GM23338 (cell line): Measurements from ENCODE around the gene MRAS. TPM values are rescaled to one million over a fixed set of nuclear protein-coding genes. Genes with fewer than 3 reads are reported as not detected.

Experiments
- ATAC-seq: fragments of 200-7000 bp; cut with Tn5 transposase; 3 replicates; pipeline ENCODE4 v1.9.1; 2020
- DNase-seq: peaks from one replicate; pipeline ENCODE4 v3.0.0-alpha.2; 2015; ENCODE audit warnings: low spot score
- H2AFZ ChIP-seq: fragments of 200-600 bp; sonication (generic); 2 replicates; pipeline ENCODE4 v1.8.0; 2016; ENCODE audit warnings: antibody characterized with exemption, mild to moderate bottlenecking, moderate library complexity
- H3F3A ChIP-seq: fragments of 200-600 bp; sonication (generic); replicated peaks from 2 replicates; pipeline ENCODE4 v1.8.0; 2017; ENCODE audit warnings: antibody characterized with exemption, mixed run types, low read depth
- H3K27ac ChIP-seq: fragments of 200-600 bp; sonication (generic); 2 replicates; pipeline ENCODE4 v1.6.1; 2016; ENCODE audit warnings: low read depth
- H3K27me3 ChIP-seq: fragments of 200-600 bp; sonication (generic); 2 replicates; pipeline ENCODE4 v1.8.0; 2016; ENCODE audit warnings: mild to moderate bottlenecking, mixed run types, moderate library complexity; ENCODE audit not compliant: insufficient read depth
- H3K36me3 ChIP-seq: fragments of 200-600 bp; sonication (generic); 2 replicates; pipeline ENCODE4 v1.8.0; 2016; ENCODE audit warnings: mild to moderate bottlenecking; ENCODE audit not compliant: insufficient read depth
- H3K4me1 ChIP-seq: fragments of 200-600 bp; sonication (generic); 2 replicates; pipeline ENCODE4 v1.8.0; 2016; ENCODE audit warnings: mild to moderate bottlenecking, moderate library complexity; ENCODE audit not compliant: insufficient read depth
- H3K4me2 ChIP-seq: fragments of 200-600 bp; sonication (generic); 2 replicates; pipeline ENCODE4 v1.7.1; 2017; ENCODE audit warnings: mixed run types
- H3K4me3 ChIP-seq: fragments of 200-600 bp; sonication (generic); 2 replicates; pipeline ENCODE4 v1.6.1; 2016; ENCODE audit warnings: mixed run types
- H3K79me2 ChIP-seq: fragments of 200-600 bp; sonication (generic); replicated peaks from 2 replicates; pipeline ENCODE4 v1.8.0; 2017; ENCODE audit warnings: mild to moderate bottlenecking; ENCODE audit not compliant: insufficient read depth
- H3K9me2 ChIP-seq: fragments of 200-600 bp; sonication (generic); 2 replicates; pipeline ENCODE4 v1.8.0; 2017; ENCODE audit not compliant: insufficient read depth
- H4K20me1 ChIP-seq: fragments of 200-600 bp; sonication (generic); replicated peaks from 2 replicates; pipeline ENCODE4 v1.8.0; 2017; ENCODE audit warnings: mild to moderate bottlenecking; ENCODE audit not compliant: insufficient read depth
- H3K27ac Mint-ChIP-seq: 2 replicates; pipeline ENCODE4 v1.8.0; 2020; ENCODE audit warnings: inconsistent platforms, mild to moderate bottlenecking, moderate library complexity, mixed read lengths
- H3K27me3 Mint-ChIP-seq: 3 replicates; pipeline ENCODE4 v1.8.0; 2022; ENCODE audit warnings: low read depth, mild to moderate bottlenecking, moderate library complexity, mixed read lengths, inconsistent platforms; ENCODE audit not compliant: insufficient read depth, poor library complexity
- H3K36me3 Mint-ChIP-seq: 3 replicates; pipeline ENCODE4 v1.8.0; 2021; ENCODE audit warnings: low read depth, mild to moderate bottlenecking, inconsistent platforms, moderate library complexity, mixed read lengths
- H3K4me1 Mint-ChIP-seq: 3 replicates; pipeline ENCODE4 v1.8.0; 2020; ENCODE audit warnings: mild to moderate bottlenecking, inconsistent platforms, mixed read lengths
- H3K4me3 Mint-ChIP-seq: 3 replicates; pipeline ENCODE4 v1.8.0; 2021; ENCODE audit warnings: moderate library complexity, mild to moderate bottlenecking, inconsistent platforms, mixed read lengths
- H3K9me3 Mint-ChIP-seq: 3 replicates; pipeline ENCODE4 v1.8.0; 2020; ENCODE audit warnings: moderate library complexity, mild to moderate bottlenecking, inconsistent platforms, mixed read lengths
- CREB1 ChIP-seq: fragments of 250-450 bp; sonication (Bioruptor Pico); IDR thresholded peaks from 2 replicates; pipeline ENCODE4 v1.5.0; 2020; ENCODE audit warnings: low read depth, mild to moderate bottlenecking, moderate library complexity
- CTCF ChIP-seq, 2 experiments: fragments of 200-600 bp in 1 of 2; sonication (generic) in 1 of 2; conservative IDR thresholded peaks; 2 replicates each; pipeline versions ENCODE4 v1.5.1 to v1.6.1; 2016 to 2017; ENCODE audit warnings: antibody characterized with exemption in 2 of 2, low read depth in 2 of 2, mild to moderate bottlenecking in 2 of 2, moderate library complexity in 1 of 2
- ETS1 ChIP-seq: IDR thresholded peaks from 2 replicates; pipeline ENCODE4 v1.6.1; 2016; ENCODE audit warnings: antibody characterized with exemption
- EZH2 ChIP-seq: fragments of 200-600 bp; sonication (generic); IDR thresholded peaks from one replicate; pipeline ENCODE4 v1.8.0; 2017; ENCODE audit warnings: antibody characterized with exemption, mild to moderate bottlenecking, low read depth; ENCODE audit not compliant: unreplicated experiment
- EZH2phosphoT487 ChIP-seq: fragments of 200-600 bp; sonication (generic); IDR thresholded peaks from one replicate; pipeline ENCODE4 v1.8.1; 2018; ENCODE audit warnings: antibody characterized with exemption; ENCODE audit not compliant: unreplicated experiment
- JUNB ChIP-seq: IDR thresholded peaks from one replicate; pipeline ENCODE4 v1.6.1; 2016; ENCODE audit warnings: antibody characterized with exemption; ENCODE audit not compliant: unreplicated experiment
- NANOG ChIP-seq: IDR thresholded peaks from 2 replicates; pipeline ENCODE4 v1.6.1; 2016; ENCODE audit warnings: antibody characterized with exemption, borderline replicate concordance
- POLR2AphosphoS5 ChIP-seq: IDR thresholded peaks from 2 replicates; pipeline ENCODE4 v1.6.1; 2016; ENCODE audit warnings: antibody characterized with exemption, low read depth
- REST ChIP-seq: IDR thresholded peaks from one replicate; pipeline ENCODE4 v1.6.1; 2018; ENCODE audit warnings: antibody characterized with exemption; ENCODE audit not compliant: unreplicated experiment
- STAT1 ChIP-seq: IDR thresholded peaks from one replicate; pipeline ENCODE4 v1.6.1; 2016; ENCODE audit warnings: antibody characterized with exemption; ENCODE audit not compliant: unreplicated experiment
- ZNF114 ChIP-seq: fragments of 250-450 bp; sonication (Bioruptor Pico); IDR thresholded peaks from 2 replicates; pipeline ENCODE4 v1.5.0; 2020; ENCODE audit warnings: mild to moderate bottlenecking, moderate library complexity
- ZNF331 ChIP-seq: fragments of 250-450 bp; sonication (Bioruptor Pico); IDR thresholded peaks from 2 replicates; pipeline ENCODE4 v1.5.0; 2020; ENCODE audit warnings: low read depth, mild to moderate bottlenecking, moderate library complexity
- ZNF462 ChIP-seq: fragments of 250-450 bp; sonication (Bioruptor Pico); IDR thresholded peaks from 2 replicates; pipeline ENCODE4 v1.5.0; 2020; ENCODE audit warnings: mild to moderate bottlenecking, moderate library complexity
- polyA plus RNA-seq: library from polyadenylated mRNA; unstranded; fragments of >200 nt; fragmentation: Nextera tagmentation; extraction: Ambion mirVana; gene quantifications from 2 replicates; pipeline ENCODE4 v1.2.1, GENCODE V29; 2016
- total RNA-seq: library from RNA; depleted of rRNA; stranded (reverse); fragments of >200 nt; shearing (Covaris generic); gene quantifications from 2 replicates; pipeline ENCODE4 v1.2.3, GENCODE V29; 2014

MRAS gene
- total and polyA plus RNA-seq, 2 experiments from 2014 or later: 9.1 to 10.2 TPM

- Histone ChIP-seq H4K20me1 (0 out of 2 replicates have a peak, but pooled peaks cover 2% of the 10 kb centered on the region), H3F3A (no peaks in the 10 kb centered on the region), H3K4me3 (no peak overlapping the region), H3K27ac (no peak overlapping the region), H3K4me2 (no peak overlapping the region), H3K27me3 (no peaks in the 10 kb centered on the region), H3K9me2 (no peaks in the 10 kb centered on the region), H3K36me3 (no peaks in the 10 kb centered on the region), H2AFZ (no peak overlapping the region), H3K4me1 (no peaks in the 10 kb centered on the region; the same call in 1 of the 2 replicates), H3K79me2 (no peaks in the 10 kb centered on the region)
- Mint-ChIP-seq H3K27me3 (peaks cover 3% of the 10 kb centered on the region), H3K27ac (no peak overlapping the region), H3K4me1 (peaks cover 9% of the 10 kb centered on the region), H3K36me3 (no peaks in the 10 kb centered on the region), H3K9me3 (no peaks in the 10 kb centered on the region), H3K4me3 (no peak overlapping the region)
- TF ChIP-seq EZH2phosphoT487 (no peak), ZNF114 (no peak), CREB1 (no peak), ZNF331 (CRISPR knock-in tag) (no peak), CTCF (conservative IDR thresholded peaks at IDR 0.05; ENCODE audit: low read depth in 2 of 2) (no peak), NANOG (no peak), JUNB (no peak), EZH2 (no peak), POLR2AphosphoS5 (no peak), ETS1 (no peak), STAT1 (no peak), REST (no peak), ZNF462 (no peak)
- DNase-seq: no peak
- ATAC-seq: no peak
Observed at GRCh38 chr3:138445236-138445635, 96.9 kb downstream of the MRAS start.
